HG03175 (cell line): ENCODE measurements around the gene UBL4B.

Source experiments
- ATAC-seq: cut with Tn5 transposase; IDR thresholded peaks from one replicate; pipeline ENCODE4 v1.9.1; 2021; ENCODE audit warnings: mild to moderate bottlenecking, moderate library complexity; ENCODE audit not compliant: unreplicated experiment

UBL4B gene

DNA sequence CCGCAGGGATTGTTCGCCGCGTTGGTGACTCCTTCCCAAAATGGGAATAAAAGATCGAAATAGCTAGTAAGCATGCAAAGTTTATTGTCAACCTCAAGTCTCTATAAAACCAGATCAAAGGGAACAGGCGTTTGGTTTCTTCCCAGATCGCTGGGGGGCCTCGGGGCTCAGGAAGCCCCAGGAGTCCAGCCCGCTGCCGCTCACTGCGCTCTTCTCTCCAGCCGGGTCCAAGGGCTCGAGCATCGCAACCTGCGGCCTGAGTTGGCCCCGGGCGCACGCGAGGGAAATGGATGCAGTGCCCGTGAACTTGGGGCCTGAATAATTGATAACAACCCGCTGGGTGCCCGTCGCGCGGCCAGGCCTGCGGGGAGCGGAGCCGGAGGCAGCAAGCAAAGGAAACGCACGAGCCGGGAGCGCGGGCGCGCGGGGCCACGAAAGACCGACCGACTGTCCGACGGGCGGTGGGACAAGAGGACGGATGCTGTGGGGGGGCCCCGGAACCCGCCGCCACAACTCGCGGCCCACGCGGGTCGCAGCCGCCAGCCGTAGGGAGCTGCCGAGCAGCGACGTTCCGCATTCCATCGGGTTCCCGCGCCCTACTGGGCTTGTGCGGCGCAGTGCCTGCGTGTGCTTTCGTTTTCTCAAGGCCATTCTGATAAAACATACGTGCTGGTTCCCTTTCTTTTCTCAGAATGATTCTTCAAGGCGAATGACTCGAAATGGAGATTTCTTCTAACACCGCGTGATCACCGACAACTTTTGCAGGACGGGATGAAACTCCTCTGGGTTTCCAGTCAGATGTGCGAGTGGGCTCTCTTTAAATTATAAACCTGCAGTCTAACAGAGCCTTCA lies 27.8 kb upstream of the UBL4B start:
- ATAC-seq: no peak

GRCh38 chr1:110085671-110086070 lies 26.6 kb upstream of the UBL4B start:
- no peak for ATAC-seq

GRCh38 chr1:110086961-110087360 lies 25.3 kb upstream of the UBL4B start:
- no peak for ATAC-seq

- peak; percentile 48 for ATAC-seq
Measured at GRCh38 chr1:110087812-110088738, 24.2 kb upstream of the UBL4B start.

- no peak for ATAC-seq
Measured at GRCh38 chr1:110088739-110089316, 23.4 kb upstream of the UBL4B start.

DNA sequence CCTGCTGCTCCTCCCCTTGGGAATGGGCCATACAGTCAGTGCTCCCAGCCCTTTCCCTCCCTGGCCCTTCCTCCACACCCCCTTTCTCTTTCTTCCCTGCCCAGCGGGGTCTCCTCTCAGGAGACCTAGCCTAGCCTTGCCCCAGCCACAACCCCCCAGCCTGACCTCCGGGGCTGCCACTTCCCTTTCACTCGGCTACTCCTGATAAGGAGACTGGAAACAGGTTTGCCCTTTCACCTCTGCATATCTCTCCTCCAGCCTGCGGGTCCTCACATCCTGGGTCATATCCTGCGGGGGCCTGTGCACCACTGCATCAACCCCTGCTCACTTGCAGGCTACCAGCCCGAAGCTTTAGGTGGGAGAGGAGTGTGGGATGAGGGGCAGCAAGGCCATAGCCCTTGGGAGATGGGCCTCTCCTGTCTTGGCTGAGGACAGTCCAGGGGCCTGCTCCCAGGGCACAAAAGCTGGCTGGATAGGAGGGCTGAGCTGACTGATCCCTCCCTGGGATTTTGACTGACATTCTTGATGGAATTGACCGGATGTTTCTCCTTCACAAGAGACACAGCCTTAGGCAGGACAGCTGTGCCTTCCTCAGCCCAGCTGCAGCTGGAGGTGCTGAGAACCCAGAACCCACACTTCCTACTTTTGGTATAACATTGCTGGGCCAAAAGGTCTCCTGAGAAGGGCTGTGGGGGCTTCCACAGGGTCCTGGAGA lies 22.5 kb upstream of the UBL4B start:
- ATAC-seq: no peak

GRCh38 chr1:110091381-110091780 lies 20.9 kb upstream of the UBL4B start:
- ATAC-seq: no peak

- ATAC-seq: no peak
Measured at GRCh38 chr1:110091791-110092190, 20.5 kb upstream of the UBL4B start.

- ATAC-seq: no peak
Measured at GRCh38 chr1:110092991-110093390, 19.3 kb upstream of the UBL4B start.

GRCh38 chr1:110094931-110095654 lies 17.1 kb upstream of the UBL4B start:
- no peak for ATAC-seq

DNA sequence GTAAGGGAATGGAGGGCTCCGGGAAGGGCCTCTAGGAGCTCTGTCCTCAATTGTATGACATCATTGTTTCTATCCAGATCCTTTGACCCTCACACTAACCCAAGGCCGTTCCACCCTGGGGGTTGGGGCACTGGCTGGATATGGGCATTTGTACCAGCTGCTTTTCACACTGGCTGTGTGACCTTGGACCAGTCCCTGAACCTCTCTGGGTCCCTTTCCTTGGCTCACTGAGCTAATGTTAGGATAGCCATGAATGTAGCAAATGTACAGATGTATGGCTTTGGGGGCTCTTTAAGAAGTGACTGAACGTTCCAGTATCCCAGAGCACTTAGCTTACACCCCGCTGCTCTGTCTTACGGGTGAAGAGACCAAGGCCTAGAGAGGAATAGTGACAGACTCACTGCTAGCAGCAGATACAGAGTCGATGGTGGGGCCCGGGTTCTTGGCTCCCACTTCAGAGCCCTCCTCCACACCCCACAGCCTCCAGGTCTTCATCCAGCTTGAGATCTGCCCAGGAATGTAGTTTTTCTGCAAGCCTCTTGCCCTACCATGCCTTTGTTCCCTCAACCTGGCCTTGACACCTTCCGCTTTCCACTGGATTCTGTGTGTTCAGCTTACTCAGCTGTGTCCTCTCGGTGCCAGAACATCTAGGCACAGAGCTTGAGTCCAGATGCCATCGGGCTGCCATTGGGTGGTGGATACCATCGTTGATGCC lies 14.6 kb upstream of the UBL4B start:
- ATAC-seq: no peak

DNA sequence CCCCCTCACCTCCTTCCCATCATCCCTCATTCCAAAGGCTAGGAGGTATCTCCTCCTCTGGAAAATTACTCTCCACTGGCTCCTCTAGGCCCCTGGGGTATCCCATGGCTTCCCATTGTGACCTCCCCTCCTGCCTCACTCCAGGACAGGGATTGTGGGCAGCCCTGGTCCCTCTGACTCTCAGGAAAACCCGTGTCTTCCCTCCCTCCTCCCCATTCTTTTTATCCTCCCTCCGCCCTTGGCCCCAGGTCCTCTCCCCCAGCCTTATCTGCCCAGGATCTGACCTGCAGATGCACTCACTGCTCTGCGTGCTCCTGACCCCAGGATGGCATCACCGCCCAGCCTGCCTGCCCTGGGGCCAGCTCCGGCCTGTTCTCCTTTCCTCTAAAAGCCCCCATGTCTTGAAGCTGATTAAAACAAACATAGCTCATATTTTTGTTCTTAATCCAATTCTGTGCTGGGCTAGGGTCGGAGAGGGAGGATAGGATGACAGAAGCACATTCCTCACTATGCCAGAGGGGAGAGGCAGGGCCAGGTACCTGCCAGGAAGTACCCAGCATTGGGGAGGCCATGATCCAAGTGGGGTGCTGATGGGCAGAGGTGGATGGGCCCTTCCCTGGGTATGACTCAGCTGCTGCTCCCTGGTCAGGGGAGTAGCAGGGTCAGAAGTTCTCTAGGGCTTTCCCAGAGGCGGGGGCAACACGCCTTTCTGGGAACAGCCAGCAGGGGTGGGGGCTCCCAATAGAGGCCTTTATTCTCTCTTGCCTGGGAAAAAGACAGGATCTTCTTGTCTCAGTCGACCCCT lies 13.8 kb upstream of the UBL4B start:
- no peak for ATAC-seq

GRCh38 chr1:110100335-110100734 lies 11.9 kb upstream of the UBL4B start:
- no peak for ATAC-seq

DNA sequence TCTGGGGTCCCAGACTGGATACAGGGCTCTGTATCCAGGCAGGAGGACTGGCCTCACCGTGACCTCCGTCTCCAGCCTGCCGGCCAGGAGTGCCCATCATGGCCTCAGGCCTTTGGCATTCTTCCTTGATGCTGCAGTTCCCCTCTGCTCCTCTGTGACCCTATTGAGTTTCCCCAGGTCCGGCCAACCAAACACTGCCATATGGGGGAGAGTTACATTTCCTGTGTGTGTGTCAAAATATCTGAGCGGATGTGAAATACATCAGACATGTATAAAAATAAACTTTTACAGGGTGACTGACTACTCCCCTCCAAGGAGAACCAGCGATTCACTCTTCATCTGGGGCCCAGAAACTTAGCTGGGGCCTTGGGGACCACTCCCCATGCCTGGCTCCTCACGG lies 10.2 kb upstream of the UBL4B start:
- ATAC-seq: no peak

DNA sequence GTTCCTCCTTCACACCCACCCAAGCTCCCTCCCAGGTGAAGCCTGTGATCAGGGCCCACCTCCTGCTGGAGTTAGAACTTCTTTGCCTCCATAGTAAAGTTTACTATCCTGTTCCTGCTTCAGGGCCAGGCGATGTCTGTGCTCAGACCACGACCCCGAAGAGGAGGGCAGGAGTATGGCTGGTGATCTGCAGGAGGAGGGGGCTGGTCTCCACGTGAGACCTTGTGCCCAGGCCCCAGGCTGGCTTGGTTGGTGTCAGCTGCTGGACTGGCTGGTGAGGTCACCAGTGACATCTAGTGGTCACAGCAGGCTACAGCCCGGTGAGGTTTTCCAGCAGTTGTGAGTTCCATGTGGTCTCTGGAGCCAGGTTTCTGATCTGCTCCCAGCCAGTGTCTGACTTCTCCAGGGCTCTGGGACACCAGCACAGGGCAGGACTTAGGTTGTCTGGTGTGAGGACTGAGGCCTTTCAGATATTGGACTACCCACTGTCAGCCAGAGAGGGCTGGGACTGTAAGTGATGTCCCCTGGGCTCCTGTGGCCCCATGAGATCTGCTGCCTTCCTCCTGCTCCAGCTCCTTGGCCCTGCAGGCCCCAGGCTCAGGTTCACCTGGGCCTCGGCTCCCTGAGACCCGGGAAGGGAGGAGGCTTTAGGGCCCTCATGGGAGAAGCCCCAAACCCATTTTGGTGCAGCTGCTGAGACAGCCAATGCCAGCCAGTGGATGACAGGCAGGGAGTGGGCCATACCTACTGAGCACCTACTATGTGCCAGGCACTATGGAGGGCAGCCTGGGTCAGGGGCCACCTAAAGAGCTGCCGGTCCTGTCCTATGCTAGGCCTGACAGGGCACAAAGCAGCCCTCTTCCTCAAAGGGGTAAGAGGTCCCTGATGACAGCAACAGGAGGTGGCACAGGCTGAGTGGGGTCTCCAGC lies 6.0 kb upstream of the UBL4B start:
- ATAC-seq: no peak

DNA sequence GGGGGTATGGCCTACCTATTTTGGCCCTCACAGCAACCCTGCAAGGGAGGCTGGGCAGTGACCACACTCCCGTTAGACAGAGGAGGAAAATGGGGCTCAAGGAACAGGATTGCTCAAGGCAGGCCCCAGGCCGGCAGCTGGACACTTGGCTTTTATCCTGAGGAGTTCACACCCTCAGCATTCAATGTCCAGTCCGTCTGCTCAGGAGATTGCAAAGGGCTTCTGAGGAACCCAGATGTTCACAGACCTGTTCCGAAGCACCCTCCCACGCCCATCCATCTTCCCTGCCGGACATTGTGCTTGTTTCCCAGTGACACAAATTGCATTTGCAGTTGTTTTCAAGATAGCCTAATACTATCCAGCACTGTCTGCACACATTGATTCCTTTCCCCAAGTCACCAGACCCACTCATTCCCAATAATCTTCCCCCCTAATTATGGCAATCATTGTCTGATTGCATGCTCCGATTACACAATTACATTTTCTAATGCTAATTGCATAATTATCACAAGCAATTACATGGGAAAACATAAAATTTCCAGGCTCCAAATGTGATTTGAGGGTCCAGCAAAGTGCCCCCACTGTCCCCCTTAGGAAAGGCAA lies 4.3 kb upstream of the UBL4B start:
- no peak for ATAC-seq

- no peak for ATAC-seq
Measured at GRCh38 chr1:110111081-110111480, 1.2 kb upstream of the UBL4B start.
